Activated CD4-positive, alpha-beta T cell treated with anti-CD3 and anti-CD28 coated beads, Interleukin-2, Interleukin-6, amounts not matched to agents 100 ng/mL and 50 ng/mL, durations not matched to agents 16 hours and 8 hours (primary cell): ENCODE measurements around the gene ANKS1B.
"Not testable (repeated sequence)": the region's sequence is repeated elsewhere in the genome, so short reads cannot be mapped to it uniquely, and the experiment has no call there.

ENCODE experiments used
- DNase-seq: peaks from one replicate; pipeline ENCODE4 v3.0.0-alpha.2; 2020

Gene ANKS1B

GRCh38 chr12:99343960-99344359 is 640.8 kb downstream of the ANKS1B start:
- DNase-seq = no peak

GRCh38 chr12:99339663-99340062 is 645.1 kb downstream of the ANKS1B start:
- no peak for DNase-seq

GRCh38 chr12:99334285-99335056 is 650.3 kb downstream of the ANKS1B start:
- no peak for DNase-seq

- no peak for DNase-seq
Measured at GRCh38 chr12:99332936-99333591, 651.7 kb downstream of the ANKS1B start.

- no peak for DNase-seq
Measured at GRCh38 chr12:99330216-99330615, 654.5 kb downstream of the ANKS1B start.

GRCh38 chr12:99321210-99321609 is 663.5 kb downstream of the ANKS1B start:
- not testable (repeated sequence) for DNase-seq

GRCh38 chr12:99311373-99311772 is 673.4 kb downstream of the ANKS1B start:
- DNase-seq = no peak

- DNase-seq = no peak
Measured at GRCh38 chr12:99309812-99310211, 674.9 kb downstream of the ANKS1B start.

GRCh38 chr12:99302874-99303273 is 681.9 kb downstream of the ANKS1B start:
- DNase-seq = no peak

GRCh38 chr12:99287136-99287535 is 697.6 kb downstream of the ANKS1B start:
- DNase-seq = no peak

GRCh38 chr12:99284161-99284560 is 700.6 kb downstream of the ANKS1B start:
- no peak for DNase-seq

GRCh38 chr12:99282624-99283023 is 702.1 kb downstream of the ANKS1B start:
- no peak for DNase-seq

GRCh38 chr12:99282086-99282485 is 702.6 kb downstream of the ANKS1B start:
- no peak for DNase-seq

- no peak for DNase-seq
Measured at GRCh38 chr12:99281277-99281676, 703.5 kb downstream of the ANKS1B start.

- DNase-seq = no peak
Measured at GRCh38 chr12:99278899-99279298, 705.8 kb downstream of the ANKS1B start.

- no peak for DNase-seq
Measured at GRCh38 chr12:99277591-99278379, 707.0 kb downstream of the ANKS1B start.

- no peak for DNase-seq
Measured at GRCh38 chr12:99271071-99271470, 713.7 kb downstream of the ANKS1B start.

- DNase-seq = no peak
Measured at GRCh38 chr12:99267038-99267437, 717.7 kb downstream of the ANKS1B start.

GRCh38 chr12:99265648-99266047 is 719.1 kb downstream of the ANKS1B start:
- DNase-seq = no peak

- no peak for DNase-seq
Measured at GRCh38 chr12:99261256-99261655, 723.5 kb downstream of the ANKS1B start.

GRCh38 chr12:99260456-99260996 is 724.2 kb downstream of the ANKS1B start:
- no peak for DNase-seq

- DNase-seq = no peak
Measured at GRCh38 chr12:99259040-99259934, 725.4 kb downstream of the ANKS1B start.
